Measurements from ENCODE around the gene NTN3.
"Not testable (repeated sequence)": the region's sequence is repeated elsewhere in the genome, so short reads cannot be mapped to it uniquely, and the experiment has no call there.

NTN3 gene

GRCh38 chr16:2466667-2467527 lies 4.2 kb upstream of the NTN3 start:
- no peak for DNase-seq

GRCh38 chr16:2467528-2468232 lies 3.4 kb upstream of the NTN3 start:
- DNase-seq: peak; percentile 45

GRCh38 chr16:2468233-2468724 lies 2.8 kb upstream of the NTN3 start:
- no peak for DNase-seq

- no peak for DNase-seq
Measured at GRCh38 chr16:2468725-2469398, 2.2 kb upstream of the NTN3 start.

- DNase-seq: no peak
Measured at GRCh38 chr16:2469399-2470233, 1.5 kb upstream of the NTN3 start.

- DNase-seq: no peak
Measured at GRCh38 chr16:2470234-2470601, 879 bp upstream of the NTN3 start.

- DNase-seq: no peak
Measured at GRCh38 chr16:2470603-2471015, 488 bp upstream of the NTN3 start.

- no peak for DNase-seq
Measured at GRCh38 chr16:2471653-2472487, 773 bp downstream of the NTN3 start.

- DNase-seq: no peak
Measured at GRCh38 chr16:2472488-2472864, 1.4 kb downstream of the NTN3 start.

- DNase-seq: no peak
Measured at GRCh38 chr16:2472885-2473445, 1.9 kb downstream of the NTN3 start.

- no peak for DNase-seq
Measured at GRCh38 chr16:2473446-2473926, 2.4 kb downstream of the NTN3 start.

GRCh38 chr16:2473999-2474876 lies 3.1 kb downstream of the NTN3 start:
- no peak for DNase-seq

GRCh38 chr16:2474877-2475412 lies 3.8 kb downstream of the NTN3 start, which contains the start of gene TBC1D24:
Gene TBC1D24, plus strand, starts transcription at chr16:2475127. Its CDS starts 21,022 bp downstream, at chr16:2496149.
- peak; percentile 72 for DNase-seq

- DNase-seq: no peak
Measured at GRCh38 chr16:2475413-2476344, 4.6 kb downstream of the NTN3 start.

- DNase-seq: no peak
Measured at GRCh38 chr16:2476345-2476720, 5.2 kb downstream of the NTN3 start.

GRCh38 chr16:2476741-2477140 lies 5.6 kb downstream of the NTN3 start:
- no peak for DNase-seq

GRCh38 chr16:2477327-2477726 lies 6.2 kb downstream of the NTN3 start:
- DNase-seq: no peak

- DNase-seq: no peak
Measured at GRCh38 chr16:2478279-2478678, 7.2 kb downstream of the NTN3 start.

- not testable (repeated sequence) for DNase-seq
Measured at GRCh38 chr16:2479996-2480395, 8.9 kb downstream of the NTN3 start.

Data from amniotic stem cell (primary cell).